A673 (cell line): ENCODE results near the gene HSPB1. TPM values are rescaled to one million over a fixed set of nuclear protein-coding genes. Genes with fewer than 3 reads are reported as not detected.

ENCODE experiments used
- BruUV-seq: library from RNA; stranded (reverse); fragments of 400-500 nt; replicated peaks from 2 replicates; lab custom pipeline; 2021; lab: Mats Ljungman, UMichigan
- CTCF ChIA-PET: fragments of 300-600 bp; sonication (Branson Sonifier 250); formaldehyde crosslinking; loops from one replicate; lab custom pipeline; 2022; ENCODE audit warnings: antibody characterized with exemption; lab: Charles Lee
- POLR2A ChIA-PET: fragments of 300-600 bp; sonication (Branson Sonifier 250); formaldehyde crosslinking; loops from one replicate; lab custom pipeline; 2022; ENCODE audit warnings: antibody characterized with exemption; ENCODE audit not compliant: low non-redundant PET; lab: Charles Lee
- DNase-seq: peaks from one replicate; pipeline ENCODE4 v3.0.0-alpha.2; 2015; ENCODE audit warnings: low spot score
- H3K27ac ChIP-seq: fragments of 200-600 bp; sonication (generic); 2 replicates; pipeline ENCODE4 v1.5.1; 2016; ENCODE audit warnings: mixed run types, low read depth, mild to moderate bottlenecking, mixed read lengths, antibody characterized with exemption, low read length; ENCODE audit not compliant: poor library complexity, severe bottlenecking
- H3K27me3 ChIP-seq: fragments of 200-600 bp; sonication (generic); replicated peaks from 2 replicates; pipeline ENCODE4 v1.6.1; 2017; ENCODE audit warnings: mixed run types, low read depth, mild to moderate bottlenecking, mixed read lengths, antibody characterized with exemption, low read length; ENCODE audit not compliant: insufficient read depth, poor library complexity
- H3K36me3 ChIP-seq: fragments of 200-600 bp; sonication (generic); 2 replicates; pipeline ENCODE4 v1.6.1; 2016; ENCODE audit warnings: mixed run types, mild to moderate bottlenecking, mixed read lengths, antibody characterized with exemption, low read length; ENCODE audit not compliant: insufficient read depth, poor library complexity, severe bottlenecking
- H3K4me1 ChIP-seq: fragments of 200-600 bp; sonication (generic); 2 replicates; pipeline ENCODE4 v1.6.1; 2017; ENCODE audit warnings: mixed run types, mild to moderate bottlenecking, mixed read lengths, antibody characterized with exemption, low read length; ENCODE audit not compliant: insufficient read depth, poor library complexity, severe bottlenecking
- H3K4me3 ChIP-seq: fragments of 200-600 bp; sonication (generic); 2 replicates; pipeline ENCODE4 v1.5.1; 2016; ENCODE audit warnings: low read depth, mixed run types, mild to moderate bottlenecking, mixed read lengths, low read length; ENCODE audit not compliant: poor library complexity, severe bottlenecking
- H3K9me3 ChIP-seq: fragments of 200-600 bp; sonication (generic); 2 replicates; pipeline ENCODE4 v1.6.1; 2016; ENCODE audit warnings: mixed run types, low read depth, mild to moderate bottlenecking, mixed read lengths, antibody characterized with exemption, low read length; ENCODE audit not compliant: poor library complexity, severe bottlenecking
- EZH2 ChIP-seq: fragments of 200-600 bp; sonication (generic); IDR thresholded peaks from 2 replicates; pipeline ENCODE4 v1.6.1; 2017; ENCODE audit warnings: borderline replicate concordance, low read depth, mild to moderate bottlenecking, mixed read lengths, antibody characterized with exemption, low read length; ENCODE audit not compliant: poor library complexity, severe bottlenecking
- intact Hi-C: fragments of 100-400 bp; cut with micrococcal nuclease; formaldehyde crosslinking; loops from one replicate; pipeline ENCODE4 v1.10.0; 2022; ENCODE audit not compliant: unreplicated experiment
- total RNA-seq: library from RNA; stranded (reverse); gene quantifications from 2 replicates; pipeline ENCODE4 v1.2.3, GENCODE V29; 2021
- TF ChIP-seq, protein P1 (sequence below): fragments of 300-800, 200-600 bp; sonication (generic); conservative IDR thresholded peaks from 2 replicates; pipeline ENCODE4 v1.5.1; 2017; ENCODE audit warnings: low read depth, mild to moderate bottlenecking, antibody characterized with exemption, low read length, moderate library complexity, mixed read lengths

Gene HSPB1
- total RNA-seq, 1 experiment from 2014 or later, result 354 TPM

DNA sequence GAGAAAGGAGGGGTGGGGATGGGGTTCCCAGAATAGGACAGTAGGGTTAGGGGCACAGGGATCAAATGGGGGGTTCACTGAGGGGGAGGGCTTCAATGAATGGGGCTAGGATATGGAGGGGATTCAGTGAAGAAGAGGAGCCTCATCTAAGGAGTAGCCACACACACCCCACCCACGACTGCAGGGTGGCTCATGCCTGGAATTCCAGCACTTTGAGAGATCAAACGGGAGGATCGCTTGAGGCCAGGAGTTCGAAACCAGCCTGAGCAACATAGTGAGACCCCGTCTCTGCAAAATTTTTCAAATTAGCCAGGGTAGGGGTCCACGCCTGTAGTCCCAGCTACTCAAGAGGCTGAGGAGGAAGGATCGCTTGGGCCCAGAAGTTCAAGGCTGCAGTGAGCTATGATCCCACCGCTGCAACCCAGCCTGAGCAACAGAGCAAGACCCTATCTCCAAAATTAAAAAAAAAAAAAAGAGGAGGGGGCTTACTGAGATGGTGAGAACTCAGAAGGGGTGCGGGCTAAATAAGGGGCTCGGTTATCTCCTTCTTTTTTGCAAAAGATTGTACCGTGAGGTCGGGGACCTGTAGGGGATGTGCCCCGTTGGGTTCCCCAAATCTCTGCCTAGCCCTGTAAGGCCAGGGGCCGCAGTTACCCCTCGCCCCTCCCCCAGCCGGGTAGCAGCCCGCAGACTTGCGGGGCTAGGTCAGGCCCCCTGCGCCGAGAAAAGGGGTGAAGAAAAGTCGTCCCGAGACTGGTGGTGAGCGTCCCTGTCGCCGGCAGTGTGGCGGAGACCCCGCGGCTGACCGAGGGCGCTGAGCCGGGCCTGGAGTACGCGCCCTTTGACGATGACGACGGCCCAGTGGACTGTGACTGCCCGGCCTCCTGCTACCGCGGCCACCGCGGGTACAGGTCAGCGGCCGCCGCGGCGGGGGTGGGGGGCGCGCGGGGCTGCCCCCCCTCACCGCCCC is 43.1 kb upstream of the HSPB1 start:
- H3K36me3 ChIP-seq, result no peaks in the 10 kb centered on the region
- CTCF ChIA-PET, result interaction anchor here (0.6 to 1.1 kb wide), 2 partner anchors 38 to 81 kb away, joined by 3 read pairs; no protein-coding TSS in a partner anchor
- H3K27ac ChIP-seq, result no peak overlapping the region
- H3K4me3 ChIP-seq, result peak overlapping the region; percentile 43
- intact Hi-C loops, result loop anchor here (5.0 kb wide), 1 partner anchor 267 kb away; the partner anchor contains the start of gene TMEM120A
- BruUV-seq, result no TSS peak
- H3K9me3 ChIP-seq, result no peaks in the 10 kb centered on the region
- peaks cover 10% of the 10 kb centered on the region for H3K27me3 ChIP-seq
- no peaks in the 10 kb centered on the region for H3K4me1 ChIP-seq
- TF ChIP-seq, protein P1, sequence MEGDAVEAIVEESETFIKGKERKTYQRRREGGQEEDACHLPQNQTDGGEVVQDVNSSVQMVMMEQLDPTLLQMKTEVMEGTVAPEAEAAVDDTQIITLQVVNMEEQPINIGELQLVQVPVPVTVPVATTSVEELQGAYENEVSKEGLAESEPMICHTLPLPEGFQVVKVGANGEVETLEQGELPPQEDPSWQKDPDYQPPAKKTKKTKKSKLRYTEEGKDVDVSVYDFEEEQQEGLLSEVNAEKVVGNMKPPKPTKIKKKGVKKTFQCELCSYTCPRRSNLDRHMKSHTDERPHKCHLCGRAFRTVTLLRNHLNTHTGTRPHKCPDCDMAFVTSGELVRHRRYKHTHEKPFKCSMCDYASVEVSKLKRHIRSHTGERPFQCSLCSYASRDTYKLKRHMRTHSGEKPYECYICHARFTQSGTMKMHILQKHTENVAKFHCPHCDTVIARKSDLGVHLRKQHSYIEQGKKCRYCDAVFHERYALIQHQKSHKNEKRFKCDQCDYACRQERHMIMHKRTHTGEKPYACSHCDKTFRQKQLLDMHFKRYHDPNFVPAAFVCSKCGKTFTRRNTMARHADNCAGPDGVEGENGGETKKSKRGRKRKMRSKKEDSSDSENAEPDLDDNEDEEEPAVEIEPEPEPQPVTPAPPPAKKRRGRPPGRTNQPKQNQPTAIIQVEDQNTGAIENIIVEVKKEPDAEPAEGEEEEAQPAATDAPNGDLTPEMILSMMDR, result no peak
- no peak for TF ChIP-seq EZH2
- no peak for DNase-seq
- POLR2A ChIA-PET, result interaction anchor here (0.7 kb wide), 1 partner anchor 57 kb away, joined by 4 read pairs; no protein-coding TSS in a partner anchor

- no peaks in the 10 kb centered on the region for H3K36me3 ChIP-seq
- peaks cover 10% of the 10 kb centered on the region for H3K27me3 ChIP-seq
- no peak for TF ChIP-seq EZH2
- TF ChIP-seq, protein P1, result no peak
- intact Hi-C loops, result loop anchor here (5.0 kb wide), 1 partner anchor 268 kb away; the partner anchor contains the start of gene TMEM120A
- CTCF ChIA-PET, result interaction anchor here (0.6 to 1.1 kb wide), 5 partner anchors 38 to 186 kb away, joined by 3 to 9 read pairs (median 3); no protein-coding TSS in a partner anchor
- no peak overlapping the region for H3K27ac ChIP-seq
- POLR2A ChIA-PET, result interaction anchor here (0.6 to 0.7 kb wide), 2 partner anchors 31 to 56 kb away, joined by 4 read pairs; no protein-coding TSS in a partner anchor
- peak; percentile 86 for DNase-seq
- H3K4me1 ChIP-seq, result no peaks in the 10 kb centered on the region
- peak overlapping the region; percentile 43 for H3K4me3 ChIP-seq
- no TSS peak for BruUV-seq
- H3K9me3 ChIP-seq, result no peaks in the 10 kb centered on the region
These were observed 42.2 kb upstream of the HSPB1 start for GRCh38 chr7:76260171-76260703.

GRCh38 chr7:76261329-76261728 is 41.1 kb upstream of the HSPB1 start:
- H3K4me1 ChIP-seq, result no peaks in the 10 kb centered on the region
- BruUV-seq, result no TSS peak
- H3K4me3 ChIP-seq, result no peak overlapping the region
- intact Hi-C loops, result loop anchor here (5.0 kb wide), 1 partner anchor 269 kb away; the partner anchor contains the start of gene TMEM120A
- H3K27me3 ChIP-seq, result peaks cover 10% of the 10 kb centered on the region
- DNase-seq, result no peak
- H3K9me3 ChIP-seq, result no peaks in the 10 kb centered on the region
- TF ChIP-seq, protein P1, result no peak
- TF ChIP-seq EZH2, result no peak
- CTCF ChIA-PET, result interaction anchor here (0.6 kb wide), 1 partner anchor 16 kb away, joined by 4 read pairs; no protein-coding TSS in a partner anchor
- no peak overlapping the region for H3K27ac ChIP-seq
- POLR2A ChIA-PET, result no interaction called here
- H3K36me3 ChIP-seq, result no peaks in the 10 kb centered on the region
